ENCODE results near the gene TMEM158.

TMEM158 gene

DNA sequence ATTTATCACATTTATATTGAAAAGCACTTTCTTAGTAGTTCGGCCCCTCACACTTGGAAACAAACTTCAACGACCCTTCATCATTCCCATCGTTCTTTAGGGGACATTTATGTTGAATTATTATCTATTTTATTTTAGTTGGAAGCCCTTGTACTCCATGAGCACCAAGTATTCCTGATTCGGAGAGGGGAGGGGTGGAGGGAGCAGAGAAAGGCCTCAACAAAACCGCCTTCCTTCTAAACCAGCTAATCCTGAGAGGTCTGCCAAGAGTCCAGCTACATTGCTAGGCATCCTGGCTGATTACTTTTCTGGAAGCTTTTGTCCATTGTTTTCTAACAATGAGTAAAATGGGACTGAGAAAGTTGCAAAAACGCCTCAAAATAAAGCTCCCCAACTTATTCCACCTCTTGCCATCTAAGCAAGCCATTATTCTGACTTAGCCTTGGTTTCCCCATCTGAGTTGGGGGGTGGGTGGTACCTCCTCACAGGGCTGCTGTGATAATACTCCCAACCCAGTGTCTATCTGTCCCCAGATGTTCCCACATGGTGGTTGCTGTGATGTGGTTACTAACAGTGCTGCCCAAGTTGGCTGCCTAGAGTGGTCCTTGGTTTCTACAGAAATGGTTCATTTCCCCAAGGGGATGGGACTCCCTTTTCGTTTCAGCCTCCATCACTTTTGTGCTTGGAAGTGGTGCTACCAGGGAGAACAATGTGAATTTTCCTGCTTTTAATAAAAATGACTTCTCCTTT is 1.2 kb upstream of the TMEM158 start:
- H3K27me3 ChIP-seq (ENCODE audit: insufficient read depth, poor library complexity, severe bottlenecking) = peaks cover 13% of the 10 kb centered on the region
- no peak for DNase-seq (ENCODE audit: low read depth in 1 of 2, low spot score in 1 of 2)
- TF ChIP-seq, protein P1, sequence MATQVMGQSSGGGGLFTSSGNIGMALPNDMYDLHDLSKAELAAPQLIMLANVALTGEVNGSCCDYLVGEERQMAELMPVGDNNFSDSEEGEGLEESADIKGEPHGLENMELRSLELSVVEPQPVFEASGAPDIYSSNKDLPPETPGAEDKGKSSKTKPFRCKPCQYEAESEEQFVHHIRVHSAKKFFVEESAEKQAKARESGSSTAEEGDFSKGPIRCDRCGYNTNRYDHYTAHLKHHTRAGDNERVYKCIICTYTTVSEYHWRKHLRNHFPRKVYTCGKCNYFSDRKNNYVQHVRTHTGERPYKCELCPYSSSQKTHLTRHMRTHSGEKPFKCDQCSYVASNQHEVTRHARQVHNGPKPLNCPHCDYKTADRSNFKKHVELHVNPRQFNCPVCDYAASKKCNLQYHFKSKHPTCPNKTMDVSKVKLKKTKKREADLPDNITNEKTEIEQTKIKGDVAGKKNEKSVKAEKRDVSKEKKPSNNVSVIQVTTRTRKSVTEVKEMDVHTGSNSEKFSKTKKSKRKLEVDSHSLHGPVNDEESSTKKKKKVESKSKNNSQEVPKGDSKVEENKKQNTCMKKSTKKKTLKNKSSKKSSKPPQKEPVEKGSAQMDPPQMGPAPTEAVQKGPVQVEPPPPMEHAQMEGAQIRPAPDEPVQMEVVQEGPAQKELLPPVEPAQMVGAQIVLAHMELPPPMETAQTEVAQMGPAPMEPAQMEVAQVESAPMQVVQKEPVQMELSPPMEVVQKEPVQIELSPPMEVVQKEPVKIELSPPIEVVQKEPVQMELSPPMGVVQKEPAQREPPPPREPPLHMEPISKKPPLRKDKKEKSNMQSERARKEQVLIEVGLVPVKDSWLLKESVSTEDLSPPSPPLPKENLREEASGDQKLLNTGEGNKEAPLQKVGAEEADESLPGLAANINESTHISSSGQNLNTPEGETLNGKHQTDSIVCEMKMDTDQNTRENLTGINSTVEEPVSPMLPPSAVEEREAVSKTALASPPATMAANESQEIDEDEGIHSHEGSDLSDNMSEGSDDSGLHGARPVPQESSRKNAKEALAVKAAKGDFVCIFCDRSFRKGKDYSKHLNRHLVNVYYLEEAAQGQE (IDR thresholded peaks at IDR 0.05; ENCODE audit: insufficient replicate concordance, low read depth) = no peak
- TF ChIP-seq SPI1 (IDR thresholded peaks at IDR 0.05; ENCODE audit: borderline replicate concordance, low read depth) = no peak
- no peak for TF ChIP-seq POLR2AphosphoS5 (IDR thresholded peaks at IDR 0.05; ENCODE audit: low read depth)
- TF ChIP-seq, protein P2, sequence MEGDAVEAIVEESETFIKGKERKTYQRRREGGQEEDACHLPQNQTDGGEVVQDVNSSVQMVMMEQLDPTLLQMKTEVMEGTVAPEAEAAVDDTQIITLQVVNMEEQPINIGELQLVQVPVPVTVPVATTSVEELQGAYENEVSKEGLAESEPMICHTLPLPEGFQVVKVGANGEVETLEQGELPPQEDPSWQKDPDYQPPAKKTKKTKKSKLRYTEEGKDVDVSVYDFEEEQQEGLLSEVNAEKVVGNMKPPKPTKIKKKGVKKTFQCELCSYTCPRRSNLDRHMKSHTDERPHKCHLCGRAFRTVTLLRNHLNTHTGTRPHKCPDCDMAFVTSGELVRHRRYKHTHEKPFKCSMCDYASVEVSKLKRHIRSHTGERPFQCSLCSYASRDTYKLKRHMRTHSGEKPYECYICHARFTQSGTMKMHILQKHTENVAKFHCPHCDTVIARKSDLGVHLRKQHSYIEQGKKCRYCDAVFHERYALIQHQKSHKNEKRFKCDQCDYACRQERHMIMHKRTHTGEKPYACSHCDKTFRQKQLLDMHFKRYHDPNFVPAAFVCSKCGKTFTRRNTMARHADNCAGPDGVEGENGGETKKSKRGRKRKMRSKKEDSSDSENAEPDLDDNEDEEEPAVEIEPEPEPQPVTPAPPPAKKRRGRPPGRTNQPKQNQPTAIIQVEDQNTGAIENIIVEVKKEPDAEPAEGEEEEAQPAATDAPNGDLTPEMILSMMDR (IDR thresholded peaks at IDR 0.05; ENCODE audit: insufficient read depth, low read length) = no peak
- TF ChIP-seq GABPA (IDR thresholded peaks at IDR 0.05; ENCODE audit: low read depth) = no peak
- no peak overlapping the region for H3K27ac ChIP-seq (replicated peaks)
- H3K4me3 ChIP-seq (replicated peaks; ENCODE audit: insufficient read depth, low read length) = no peak overlapping the region

DNA sequence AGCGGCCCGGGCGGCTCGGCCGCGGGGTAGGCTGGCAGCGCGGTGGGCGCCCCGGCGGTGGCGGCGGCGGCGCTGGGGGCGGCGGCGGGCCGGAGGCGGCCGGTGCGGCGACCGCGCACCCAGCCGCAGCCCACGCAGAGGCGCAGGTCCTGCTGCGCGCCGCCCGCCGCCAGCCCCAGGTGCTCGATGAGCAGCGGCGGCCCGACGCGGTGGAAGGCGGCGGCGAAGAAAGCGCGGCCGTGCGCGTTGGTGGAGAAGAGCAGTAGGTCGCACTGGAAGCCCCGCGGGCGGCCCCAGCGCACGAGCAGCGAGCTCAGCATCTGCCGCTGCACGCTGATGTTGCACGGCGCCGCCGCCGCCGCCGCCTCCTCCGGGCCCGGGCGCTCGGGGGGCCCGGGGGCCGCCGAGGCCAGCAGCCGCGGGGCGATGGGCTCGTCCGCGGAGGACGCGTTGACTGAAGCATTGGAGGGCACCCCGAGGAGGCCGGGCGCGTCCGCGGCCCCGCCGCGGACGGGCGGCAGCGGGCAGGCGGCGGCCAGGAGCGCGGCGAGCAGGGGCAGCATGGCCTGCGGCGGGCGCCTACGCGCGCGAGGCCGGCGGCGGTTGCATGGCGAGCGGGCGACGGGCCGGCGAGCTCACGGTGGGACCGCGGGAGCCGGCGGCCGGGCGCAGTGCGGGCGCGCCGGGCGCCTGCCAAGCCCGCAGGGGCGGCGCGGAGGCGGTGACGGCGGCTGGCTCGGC is 452 bp downstream of the TMEM158 start:
- TF ChIP-seq, protein P2 (IDR thresholded peaks at IDR 0.05; ENCODE audit: insufficient read depth, low read length) = no peak
- TF ChIP-seq, protein P1 (IDR thresholded peaks at IDR 0.05; ENCODE audit: insufficient replicate concordance, low read depth) = no peak
- TF ChIP-seq POLR2AphosphoS5 (IDR thresholded peaks at IDR 0.05; ENCODE audit: low read depth) (no peak), GABPA (IDR thresholded peaks at IDR 0.05; ENCODE audit: low read depth) (no peak), SPI1 (IDR thresholded peaks at IDR 0.05; ENCODE audit: borderline replicate concordance, low read depth) (no peak)
- peak in 1 of 2 experiments; percentile 20 for DNase-seq (ENCODE audit: low read depth in 1 of 2, low spot score in 1 of 2)
- Histone ChIP-seq H3K4me3 (replicated peaks; ENCODE audit: insufficient read depth, low read length) (peak overlapping the region; percentile 39), H3K27me3 (ENCODE audit: insufficient read depth, poor library complexity, severe bottlenecking) (peaks cover 13% of the 10 kb centered on the region), H3K27ac (replicated peaks) (no peak overlapping the region)

DNA sequence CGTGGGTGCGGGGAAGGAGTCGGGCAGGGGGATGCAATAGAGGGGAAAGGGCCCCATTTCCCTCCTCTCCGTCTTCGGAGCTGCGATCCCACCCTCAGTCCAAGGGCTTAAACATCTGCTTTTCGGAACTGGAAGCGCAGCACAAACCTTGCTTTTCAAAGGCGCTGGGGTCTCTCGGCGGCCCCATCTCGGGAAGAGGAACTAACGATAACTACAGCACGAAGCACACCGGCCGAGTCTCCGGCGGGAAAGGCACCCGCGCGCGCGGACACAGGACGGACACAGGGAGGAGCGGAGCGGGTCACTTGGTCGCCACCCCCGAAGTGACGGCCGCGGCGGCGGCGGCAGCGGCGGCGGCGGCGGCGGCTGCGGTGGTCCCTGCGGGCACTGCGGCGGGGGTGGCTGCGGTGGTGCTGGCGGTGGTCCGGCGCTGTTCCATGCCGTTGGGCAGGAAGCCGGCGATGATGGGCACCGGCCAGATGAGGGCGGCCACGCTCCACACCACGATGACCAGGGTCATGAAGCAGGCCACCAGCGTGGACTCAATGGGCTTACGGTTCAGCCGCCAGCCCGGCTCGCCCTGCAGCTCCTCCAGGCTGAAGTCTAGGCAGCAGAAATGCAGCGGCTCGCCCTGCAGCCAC is 1.1 kb downstream of the TMEM158 start:
- no peak for TF ChIP-seq GABPA (IDR thresholded peaks at IDR 0.05; ENCODE audit: low read depth)
- TF ChIP-seq, protein P2 (IDR thresholded peaks at IDR 0.05; ENCODE audit: insufficient read depth, low read length) = no peak
- TF ChIP-seq, protein P1 (IDR thresholded peaks at IDR 0.05; ENCODE audit: insufficient replicate concordance, low read depth) = no peak
- no peak for TF ChIP-seq SPI1 (IDR thresholded peaks at IDR 0.05; ENCODE audit: borderline replicate concordance, low read depth)
- no peak for TF ChIP-seq POLR2AphosphoS5 (IDR thresholded peaks at IDR 0.05; ENCODE audit: low read depth)
- H3K27ac ChIP-seq (replicated peaks) = no peak overlapping the region
- peak; percentile 38 to 64 for DNase-seq (ENCODE audit: low read depth in 1 of 2, low spot score in 1 of 2)

More for the DNA sequence above, 1.1 kb downstream of the TMEM158 start:
- H3K27me3 ChIP-seq (ENCODE audit: insufficient read depth, poor library complexity, severe bottlenecking) = peaks cover 13% of the 10 kb centered on the region
- peak overlapping the region; percentile 39 for H3K4me3 ChIP-seq (replicated peaks; ENCODE audit: insufficient read depth, low read length)
